ENCODE data around the gene CPLX4.

CPLX4 gene

GRCh38 chr18:59305295-59305694, 13.2 kb downstream of the CPLX4 start:
- no peak for DNase-seq

- DNase-seq, result no peak
Measured at GRCh38 chr18:59303656-59304195, 14.7 kb downstream of the CPLX4 start.

GRCh38 chr18:59303006-59303405, 15.4 kb downstream of the CPLX4 start:
- no peak for DNase-seq

- DNase-seq, result no peak
Measured at GRCh38 chr18:59301929-59302328, 16.5 kb downstream of the CPLX4 start.

- no peak for DNase-seq
Measured at GRCh38 chr18:59300676-59301285, 17.7 kb downstream of the CPLX4 start.

GRCh38 chr18:59298871-59299270, 19.6 kb downstream of the CPLX4 start:
- DNase-seq, result no peak

GRCh38 chr18:59293317-59293716, 25.1 kb downstream of the CPLX4 start:
- no peak for DNase-seq

GRCh38 chr18:59286341-59286740, 32.1 kb downstream of the CPLX4 start:
- DNase-seq, result no peak

GRCh38 chr18:59282341-59282740, 36.1 kb downstream of the CPLX4 start:
- DNase-seq, result no peak

- DNase-seq, result no peak
Measured at GRCh38 chr18:59279722-59280121, 38.7 kb downstream of the CPLX4 start.

GRCh38 chr18:59279193-59279592, 39.3 kb downstream of the CPLX4 start:
- DNase-seq, result no peak

GRCh38 chr18:59278793-59279192, 39.7 kb downstream of the CPLX4 start:
- DNase-seq, result no peak

GRCh38 chr18:59276047-59276446, 42.4 kb downstream of the CPLX4 start:
- DNase-seq, result no peak

- DNase-seq, result no peak
Measured at GRCh38 chr18:59275406-59275949, 43.0 kb downstream of the CPLX4 start.

GRCh38 chr18:59274533-59274928, 43.9 kb downstream of the CPLX4 start:
- no peak for DNase-seq

GRCh38 chr18:59273759-59274532, 44.5 kb downstream of the CPLX4 start:
- DNase-seq, result no peak

- no peak for DNase-seq
Measured at GRCh38 chr18:59272891-59273758, 45.3 kb downstream of the CPLX4 start, which contains the start of gene RAX. Gene RAX (minus strand): TSS chr18:59273454. CDS start chr18:59273206, 248 bp downstream.

GRCh38 chr18:59272221-59272888, 46.1 kb downstream of the CPLX4 start:
- DNase-seq, result no peak

GRCh38 chr18:59271606-59272220, 46.7 kb downstream of the CPLX4 start:
- no peak for DNase-seq

- no peak for DNase-seq
Measured at GRCh38 chr18:59270689-59271257, 47.7 kb downstream of the CPLX4 start.

GRCh38 chr18:59269563-59270119, 48.8 kb downstream of the CPLX4 start:
- DNase-seq, result no peak
